Activated CD8-positive, alpha-beta memory T cell treated with anti-CD3 and anti-CD28 coated beads for 36 hours (primary cell): ENCODE results near the gene KRTAP10-9. TPM values are rescaled to one million over a fixed set of nuclear protein-coding genes. Genes with fewer than 3 reads are reported as not detected.
"Not testable (repeated sequence)": the region's sequence is repeated elsewhere in the genome, so short reads cannot be mapped to it uniquely, and the experiment has no call there.

Experiments used
- CTCF ChIA-PET: fragments of 350-600 bp; sonication (Branson Sonifier 250); formaldehyde crosslinking; loops from one replicate; lab custom pipeline; 2021; ENCODE audit warnings: antibody characterized with exemption; lab: Charles Lee
- POLR2A ChIA-PET: fragments of 350-600 bp; sonication (Branson Sonifier 250); formaldehyde crosslinking; loops from one replicate; lab custom pipeline; 2021; ENCODE audit warnings: antibody characterized with exemption; lab: Charles Lee
- total RNA-seq, 2 experiments: library from RNA; stranded (reverse); gene quantifications; one replicate each; pipeline ENCODE4 v1.2.3, GENCODE V29; 2021

KRTAP10-9 gene, protein sequence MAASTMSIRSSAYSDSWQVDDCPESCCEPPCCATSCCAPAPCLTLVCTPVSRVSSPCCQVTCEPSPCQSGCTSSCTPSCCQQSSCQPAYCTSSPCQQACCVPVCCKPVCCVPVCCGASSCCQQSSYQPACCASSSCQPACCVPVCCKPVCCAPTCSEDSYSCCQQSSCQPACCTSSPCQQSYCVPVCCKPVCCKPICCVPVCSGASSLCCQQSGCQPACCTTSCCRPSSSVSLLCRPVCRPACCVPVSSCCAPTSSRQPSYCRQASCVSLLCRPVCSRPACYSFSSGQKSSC
- not detected for total RNA-seq

DNA sequence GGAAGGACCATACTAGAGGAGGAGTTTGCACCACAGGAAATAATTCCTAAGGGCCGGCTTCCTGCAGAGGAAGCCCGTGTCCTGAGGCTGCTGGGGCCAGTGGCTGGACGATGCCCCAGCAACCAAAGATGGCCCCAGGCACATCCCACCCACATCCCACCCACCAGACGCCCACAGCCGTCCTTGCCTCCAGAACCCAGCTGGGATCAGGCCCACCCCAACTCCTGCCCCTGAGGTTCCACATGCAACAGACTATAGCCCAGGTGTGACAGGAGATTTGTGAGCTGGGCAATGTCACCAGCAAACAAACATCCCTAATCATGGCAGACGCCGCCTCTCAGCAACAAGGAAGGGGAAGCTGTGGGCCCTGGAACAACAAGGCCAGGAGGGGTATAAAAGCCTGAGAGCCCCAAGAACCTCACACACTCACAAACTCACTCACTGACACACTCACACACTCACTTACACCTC is at the start of gene KRTAP10-9:
TSS of gene KRTAP10-9 (plus strand) at position 421 of the 471 bp plus-strand sequence. CDS start 79 bp downstream, outside the sequence.
- ChIA-PET CTCF (no interaction called here), POLR2A (no interaction called here)

DNA sequence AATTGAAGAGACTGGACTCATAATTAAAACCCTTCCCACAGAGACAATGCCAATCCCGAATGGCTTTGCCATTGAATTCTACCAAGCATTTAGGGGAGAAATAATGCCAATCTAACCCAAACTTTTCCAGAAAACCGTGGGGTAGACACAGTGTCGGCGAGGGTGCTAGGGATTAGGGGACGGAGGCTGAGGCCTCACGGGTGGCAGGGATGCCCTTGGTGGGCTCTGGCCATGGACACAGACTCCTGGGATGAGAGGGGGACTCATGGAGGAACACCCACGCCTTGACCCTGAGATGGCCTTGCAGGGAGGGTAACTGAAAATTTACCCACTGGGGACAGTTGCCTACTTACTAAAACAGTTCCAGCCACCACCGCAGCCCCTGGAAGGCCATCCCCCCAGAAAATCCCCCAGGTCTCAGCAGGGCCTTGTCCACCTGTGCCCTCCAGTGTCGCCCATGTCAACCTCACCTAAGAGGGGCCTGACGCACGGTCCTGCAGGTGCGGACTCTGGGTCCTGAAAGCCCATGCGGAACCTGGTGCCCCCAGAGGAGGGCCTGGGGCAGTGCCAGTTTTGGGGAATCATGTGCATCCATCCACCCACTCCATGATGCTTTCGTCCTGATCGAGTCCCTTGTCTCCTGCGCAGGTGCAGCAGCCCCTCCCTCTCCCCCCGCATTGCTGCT is 48.4 kb upstream of the KRTAP10-9 start:
- POLR2A ChIA-PET: no interaction called here
- CTCF ChIA-PET: no interaction called here

DNA sequence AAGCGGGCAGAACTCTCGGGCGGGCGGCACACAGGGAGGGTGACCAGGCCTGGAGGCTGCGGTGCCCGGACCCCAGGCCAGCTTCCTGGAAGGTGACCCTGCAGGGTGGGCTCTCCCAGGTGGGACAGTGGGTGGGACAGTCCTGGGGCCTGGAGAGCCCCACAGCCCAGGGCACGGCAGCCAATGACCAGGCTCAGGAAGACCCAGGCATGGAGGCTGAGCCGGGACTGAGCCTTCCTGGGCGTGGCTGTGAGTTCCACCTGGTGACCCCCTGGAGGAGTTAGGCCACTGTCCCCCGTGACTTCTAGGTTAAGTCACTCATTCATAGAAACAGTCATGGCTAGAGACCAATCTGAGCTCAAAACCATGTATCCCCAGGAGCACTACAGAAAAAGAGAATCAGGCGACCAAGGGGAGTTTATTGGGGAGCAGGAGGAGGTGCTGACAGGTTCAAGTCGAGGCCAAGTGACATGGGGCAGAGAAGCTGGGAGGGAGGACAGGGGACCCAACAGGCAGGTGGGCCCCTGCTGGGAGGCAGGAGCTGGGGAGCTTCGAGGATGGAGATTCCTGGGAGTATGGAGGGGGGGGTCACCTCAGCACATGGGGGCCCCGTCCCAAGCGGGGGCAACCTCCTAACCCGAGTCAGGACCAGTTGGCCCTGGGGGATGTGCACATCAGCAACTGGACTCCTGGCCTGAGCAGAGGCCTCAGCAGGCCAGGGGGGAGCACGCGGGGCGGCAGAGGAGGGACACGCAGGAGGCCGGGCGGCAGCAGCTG is 47.6 kb upstream of the KRTAP10-9 start:
- POLR2A ChIA-PET: no interaction called here
- CTCF ChIA-PET: no interaction called here

DNA sequence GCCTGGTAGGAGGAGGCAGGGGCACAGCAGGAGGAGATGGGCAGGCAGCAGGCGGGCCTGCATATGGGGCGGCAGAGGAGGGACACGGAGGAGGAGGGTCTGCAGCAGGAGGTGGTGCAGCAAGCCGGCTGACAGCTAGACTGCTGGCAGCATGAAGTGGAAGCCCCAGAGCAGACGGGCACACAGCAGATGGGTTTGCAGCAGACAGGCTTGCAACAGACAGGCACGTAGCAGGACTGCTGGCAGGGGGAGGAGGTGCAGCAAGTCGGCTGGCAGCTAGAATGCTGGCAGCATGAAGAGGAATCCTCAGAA is 47.1 kb upstream of the KRTAP10-9 start:
- CTCF ChIA-PET: no interaction called here
- POLR2A ChIA-PET: no interaction called here

DNA sequence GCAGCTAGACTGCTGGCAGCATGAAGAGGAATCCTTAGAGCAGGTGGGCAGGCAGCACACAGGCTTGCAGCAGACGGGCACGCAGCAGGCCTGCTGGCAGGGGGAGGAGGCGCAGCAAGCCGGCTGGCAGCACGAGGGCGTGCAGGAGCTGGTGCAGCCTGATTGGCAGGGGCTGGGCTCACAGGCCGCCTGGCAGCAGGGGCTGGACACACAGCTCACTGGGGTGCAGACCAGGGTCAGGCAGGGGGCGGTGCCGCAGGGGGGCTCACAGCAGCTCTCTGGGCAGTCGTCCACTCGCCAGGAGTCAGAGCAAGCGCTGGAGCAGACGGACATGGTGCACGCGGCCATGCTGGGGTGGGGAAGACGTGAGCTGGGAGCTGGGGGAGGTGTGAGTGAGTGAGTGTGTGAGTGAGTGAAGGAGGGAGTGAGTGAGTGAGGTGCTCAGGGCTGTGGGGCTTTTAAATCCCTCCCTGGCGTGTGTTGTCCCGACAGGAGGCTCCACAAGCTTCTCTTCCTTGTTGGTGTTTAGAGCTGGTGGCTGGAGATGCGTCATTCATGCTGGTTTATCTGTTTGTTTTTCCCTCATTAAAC is 46.6 kb upstream of the KRTAP10-9 start, which contains the start of gene KRTAP10-5:
TSS of gene KRTAP10-5 (minus strand) at position 374 of the 591 bp plus-strand sequence. CDS start at position 348, 26 bp downstream.
- POLR2A ChIA-PET, CTCF ChIA-PET: not testable (repeated sequence)

DNA sequence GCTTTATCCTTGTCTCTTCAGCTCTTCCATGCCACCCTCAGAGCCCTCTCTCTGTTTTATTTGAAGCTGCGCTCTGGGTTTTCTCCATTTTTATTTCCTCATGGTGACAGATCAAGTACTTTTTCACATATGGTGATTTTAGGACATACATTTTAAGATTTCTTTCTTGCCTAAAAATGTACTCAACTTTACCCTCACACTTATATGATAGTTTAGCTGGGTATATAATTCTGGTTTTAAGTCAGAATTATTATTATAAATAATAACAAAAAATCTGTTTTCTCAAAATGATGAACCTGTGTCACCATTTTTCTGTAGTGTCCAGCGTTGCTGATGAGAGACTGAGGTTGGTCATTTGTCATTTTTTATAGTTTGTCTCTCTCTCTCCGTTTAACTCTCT is 45.7 kb upstream of the KRTAP10-9 start:
- POLR2A ChIA-PET: no interaction called here
- CTCF ChIA-PET: no interaction called here

DNA sequence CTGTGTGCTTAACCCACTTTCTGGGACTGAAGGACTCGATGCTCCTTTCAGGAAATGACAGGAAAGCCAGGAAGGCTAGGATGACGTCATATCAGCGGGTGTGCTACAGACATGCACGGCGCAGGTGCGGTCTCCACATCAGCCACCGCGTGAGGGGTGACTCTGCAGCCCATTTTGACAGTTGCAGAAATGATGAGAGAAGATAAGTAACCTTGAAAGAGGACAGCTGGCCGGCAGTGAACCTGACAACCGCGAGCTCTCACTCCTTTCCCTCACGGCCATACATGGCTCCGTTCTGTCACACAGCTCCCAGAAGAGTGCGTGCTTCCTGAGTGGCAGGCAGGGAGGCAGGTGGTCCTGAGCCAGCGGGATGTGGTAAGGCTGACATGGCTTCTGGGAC is 44.8 kb upstream of the KRTAP10-9 start:
- POLR2A ChIA-PET: no interaction called here
- CTCF ChIA-PET: no interaction called here

DNA sequence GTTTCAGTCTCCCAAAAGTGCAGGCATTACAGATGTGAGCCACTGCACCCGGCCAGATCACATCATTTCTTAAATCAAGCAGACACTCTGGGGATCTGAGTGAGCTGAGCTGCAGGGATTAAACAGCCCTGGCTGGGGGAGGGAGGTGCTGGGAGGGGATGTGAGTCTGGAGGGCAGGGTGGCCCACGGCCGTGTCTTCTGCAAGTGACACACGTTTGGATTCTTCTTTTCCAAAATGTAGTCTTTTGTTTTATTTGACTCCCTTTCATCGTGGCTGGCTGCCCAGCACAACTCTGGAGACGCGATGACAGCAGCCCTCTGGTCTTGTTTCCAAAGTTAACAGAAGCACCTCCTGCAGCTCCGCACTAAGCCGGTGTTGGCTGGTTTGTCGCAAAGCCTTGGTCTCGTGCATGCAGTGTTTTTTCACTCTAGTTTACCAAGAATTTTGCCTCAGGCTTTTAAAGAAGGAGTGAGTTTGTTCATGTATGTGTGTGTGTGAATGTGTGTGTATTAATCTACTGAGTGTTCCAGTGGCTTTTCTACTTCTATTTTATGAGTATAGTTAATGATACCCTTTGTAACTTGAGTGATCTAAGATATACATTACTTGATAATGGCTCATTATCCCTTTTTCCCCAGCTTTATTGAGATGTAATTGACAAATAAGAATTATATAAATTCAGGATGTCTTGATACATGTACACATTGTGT is 43.6 kb upstream of the KRTAP10-9 start:
- ChIA-PET POLR2A (no interaction called here), CTCF (no interaction called here)

DNA sequence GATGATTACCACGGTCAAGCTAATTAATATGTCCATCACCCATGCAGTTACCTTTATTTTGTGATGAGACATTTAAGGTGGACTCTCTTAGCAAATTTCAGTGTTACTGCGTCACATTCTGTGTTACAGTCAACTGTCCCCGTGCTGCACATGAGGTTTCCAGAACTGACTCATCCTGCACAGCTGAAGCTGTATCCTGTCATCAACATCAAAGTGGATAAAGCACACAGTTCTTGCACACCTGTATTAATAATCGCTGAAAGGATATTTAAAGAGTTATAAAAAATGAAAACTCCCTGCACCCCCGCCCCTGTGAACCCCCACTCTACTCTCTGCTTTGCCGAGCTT is 43.1 kb upstream of the KRTAP10-9 start:
- ChIA-PET CTCF (no interaction called here), POLR2A (no interaction called here)

DNA sequence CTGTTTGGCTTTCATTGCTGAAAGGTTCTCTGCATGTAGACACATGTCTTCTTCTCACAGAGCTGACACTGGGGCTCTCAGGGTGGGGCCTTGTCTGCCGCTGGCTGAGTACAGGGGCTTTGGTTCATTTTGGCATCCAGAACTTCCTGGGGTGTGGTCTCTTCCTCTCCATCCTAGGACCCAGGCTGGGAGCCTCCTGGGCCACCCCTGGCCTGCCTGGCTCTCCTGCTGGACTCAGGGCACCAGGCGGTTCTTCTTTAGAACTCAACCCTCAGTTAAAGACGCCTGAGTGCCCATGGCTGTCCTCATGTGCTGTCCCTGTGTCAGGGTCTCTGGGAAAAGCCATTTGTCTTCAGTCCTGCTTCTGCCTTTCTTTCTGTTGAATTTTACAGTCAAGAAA is 41.0 kb upstream of the KRTAP10-9 start:
- POLR2A ChIA-PET: no interaction called here
- CTCF ChIA-PET: no interaction called here

DNA sequence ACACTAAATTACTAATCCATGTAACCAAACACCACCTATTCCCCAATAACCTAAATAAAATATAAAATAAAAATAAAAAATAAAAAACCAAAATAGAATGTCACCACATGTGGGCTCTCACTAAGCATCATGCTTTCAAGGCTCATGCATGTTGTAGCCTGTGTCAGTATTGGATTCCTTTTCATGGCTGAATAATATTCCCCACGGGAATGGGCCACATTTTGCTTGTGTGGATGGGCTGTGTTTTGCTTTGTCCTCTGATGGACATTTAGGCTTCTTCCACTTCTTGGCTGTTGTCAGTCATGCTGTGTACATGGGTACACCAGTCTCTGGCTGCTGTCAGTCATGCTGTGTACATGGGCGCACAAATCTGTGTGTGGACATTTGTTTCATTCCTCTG is 37.8 kb upstream of the KRTAP10-9 start:
- CTCF ChIA-PET: no interaction called here
- POLR2A ChIA-PET: no interaction called here

DNA sequence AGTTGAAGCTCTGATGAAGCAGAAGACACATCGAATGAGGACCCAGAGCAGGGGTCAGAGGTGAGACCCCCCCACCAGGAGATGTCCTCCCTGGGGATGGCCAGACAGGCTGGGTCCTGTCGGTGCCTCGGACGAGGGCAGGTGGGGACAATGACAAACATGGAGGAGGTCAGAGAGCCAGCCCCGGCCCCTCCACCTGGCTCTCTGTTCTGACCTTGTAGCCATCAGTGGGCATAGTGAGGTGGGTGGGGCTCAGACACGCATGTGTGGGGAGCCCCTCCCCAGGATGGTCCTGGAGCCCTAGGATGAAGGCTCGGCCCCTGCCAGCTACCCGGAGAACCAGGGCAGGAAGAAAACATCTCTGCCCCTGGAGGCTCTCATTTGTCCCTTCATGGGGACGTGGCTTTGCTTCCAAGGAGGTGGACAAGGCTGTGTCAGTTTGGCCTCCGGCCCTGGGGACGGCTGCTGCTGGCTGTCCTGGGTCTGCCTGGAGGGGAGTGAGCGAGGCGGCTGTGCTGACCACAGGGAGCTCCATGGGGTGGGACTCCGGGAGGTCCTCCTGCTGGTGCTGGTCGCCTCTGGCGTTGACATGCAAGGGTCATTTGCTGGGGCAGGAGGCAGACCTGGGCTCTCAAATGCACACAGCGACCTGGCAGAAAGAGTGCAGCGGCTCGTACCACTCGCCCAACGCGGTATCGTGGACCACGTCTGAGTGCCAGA is 37.1 kb upstream of the KRTAP10-9 start:
- POLR2A ChIA-PET: no interaction called here
- CTCF ChIA-PET: no interaction called here

DNA sequence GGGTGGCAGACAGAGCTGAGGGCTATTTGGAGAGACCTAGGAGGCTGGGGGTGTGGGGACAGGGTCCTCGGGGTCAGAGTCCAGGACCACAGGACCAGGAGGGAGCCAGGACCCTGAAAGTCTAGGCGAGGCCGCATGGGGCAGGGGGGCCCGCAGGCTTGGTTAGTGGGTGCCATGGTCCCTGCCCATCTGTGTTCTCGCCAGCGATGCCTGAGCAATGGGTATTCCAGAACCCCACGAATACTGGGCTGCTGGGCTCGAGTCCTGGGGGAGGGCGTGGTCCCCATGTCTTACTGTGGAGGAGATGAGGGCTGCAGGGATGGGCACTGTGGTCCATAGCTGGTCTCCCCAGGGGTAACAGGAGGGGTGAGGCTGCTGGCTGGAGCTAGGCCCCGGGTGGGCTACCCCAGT is 36.6 kb upstream of the KRTAP10-9 start:
- POLR2A ChIA-PET: no interaction called here

DNA sequence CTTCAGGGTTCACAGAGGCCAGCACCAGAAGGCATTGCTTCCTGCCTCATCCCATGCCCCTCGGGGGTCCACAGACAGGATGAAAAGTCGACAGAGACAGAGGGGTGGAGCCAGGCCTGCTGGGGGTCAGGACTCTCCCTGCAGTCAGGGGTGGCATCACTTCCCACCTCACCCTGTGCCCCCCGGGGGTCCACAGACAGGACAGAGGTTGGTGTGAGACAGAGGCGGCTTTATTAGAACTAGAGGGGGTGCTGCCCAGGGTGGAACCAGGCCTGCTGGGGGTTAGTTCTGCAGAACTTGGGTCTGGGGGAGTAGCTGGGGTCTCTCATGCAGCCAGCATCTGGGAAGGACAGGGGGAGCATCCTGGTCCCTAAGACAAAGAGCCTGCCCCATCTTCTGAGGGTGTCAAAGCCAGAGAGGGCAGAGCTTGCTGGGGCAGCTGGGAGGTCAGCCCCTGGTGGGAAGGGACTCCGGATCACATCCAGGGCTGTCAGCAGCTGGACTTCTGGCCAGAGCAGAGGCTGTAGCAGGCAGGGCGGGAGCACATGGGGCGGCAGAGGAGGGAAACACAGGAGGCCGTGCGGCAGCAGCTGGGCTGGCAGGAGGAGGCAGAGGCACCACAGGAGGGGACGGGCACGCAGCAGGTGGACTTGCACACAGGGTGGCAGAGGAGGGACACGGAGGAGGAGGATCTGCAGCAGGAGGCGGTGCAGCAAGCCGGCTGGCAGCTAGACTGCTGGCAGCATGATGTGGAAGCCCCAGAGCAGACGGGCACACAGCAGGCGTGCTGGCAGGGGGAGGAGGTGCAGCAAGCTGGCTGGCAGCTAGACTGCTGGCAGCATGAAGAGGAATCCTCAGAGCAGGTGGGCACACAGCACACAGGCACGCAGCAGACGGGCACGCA is 35.7 kb upstream of the KRTAP10-9 start:
- POLR2A ChIA-PET, CTCF ChIA-PET: not testable (repeated sequence)

More for the DNA sequence above, 36.6 kb upstream of the KRTAP10-9 start:
- CTCF ChIA-PET: no interaction called here

DNA sequence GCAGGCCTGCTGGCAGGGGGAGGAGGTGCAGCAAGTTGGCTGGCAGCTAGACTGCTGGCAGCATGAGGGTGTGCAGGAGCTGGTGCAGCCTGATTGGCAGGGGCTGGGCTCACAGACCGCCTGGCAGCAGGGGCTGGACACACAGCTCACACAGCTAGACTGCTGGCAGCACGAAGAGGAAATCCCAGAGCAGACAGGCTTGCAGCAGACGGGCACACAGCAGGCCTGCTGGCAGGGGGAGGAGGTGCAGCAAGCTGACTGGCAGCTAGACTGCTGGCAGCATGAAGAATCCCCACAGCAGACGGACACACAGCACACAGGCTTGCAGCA is 35.1 kb upstream of the KRTAP10-9 start:
- CTCF ChIA-PET, POLR2A ChIA-PET: not testable (repeated sequence)

DNA sequence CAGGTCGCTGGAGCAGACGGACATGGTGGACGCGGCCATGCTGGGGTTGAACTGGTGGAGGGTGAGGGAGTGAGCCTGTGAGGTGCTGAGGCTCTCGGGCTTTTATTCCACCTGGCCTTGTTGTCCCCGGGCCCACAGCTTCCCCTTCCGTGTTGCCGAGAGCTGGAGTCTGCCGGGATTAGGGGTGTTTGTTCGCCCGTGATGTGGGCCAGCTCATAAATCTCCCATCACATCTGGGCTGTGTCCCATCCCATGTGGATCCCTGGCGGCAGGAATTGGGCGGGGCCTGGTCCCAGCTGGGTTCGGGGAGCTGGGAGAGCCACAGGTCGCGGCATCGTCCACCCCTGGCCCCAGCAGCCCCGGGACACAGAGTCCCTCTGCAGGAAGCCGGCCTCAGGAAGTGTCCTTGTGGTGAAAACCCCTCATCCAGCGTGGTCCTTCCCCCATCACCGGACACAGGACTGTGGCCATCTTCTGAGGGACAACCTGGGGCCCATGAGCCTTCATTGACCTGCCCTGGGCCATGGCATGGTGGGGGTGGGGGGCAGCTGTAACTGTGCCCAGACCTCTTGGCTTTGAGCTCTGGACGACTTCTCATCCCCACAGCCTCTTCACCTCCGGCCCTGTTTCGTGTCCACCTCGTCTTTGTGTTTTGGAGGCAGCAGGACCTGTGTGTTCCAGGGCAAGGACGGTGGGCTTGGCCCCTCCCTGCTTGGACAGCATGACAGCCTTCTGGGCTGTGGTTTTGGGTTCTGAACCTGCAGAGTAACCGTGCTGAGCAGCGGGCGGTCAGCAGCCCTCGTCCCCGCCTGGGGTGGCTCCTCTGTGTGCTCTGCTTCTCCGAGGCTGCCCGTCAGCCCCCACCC is 34.2 kb upstream of the KRTAP10-9 start, which contains the start of gene KRTAP10-6:
TSS of gene KRTAP10-6 (minus strand) at position 60 of the 866 bp plus-strand sequence. CDS start at position 39, 21 bp downstream.
- CTCF ChIA-PET: no interaction called here
- POLR2A ChIA-PET: no interaction called here
